ENCODE data around the gene MAGEA1.

MAGEA1 gene

GRCh38 chrX:153181822-153182221 lies 2.7 kb downstream of the MAGEA1 start:
- Histone ChIP-seq H3K9me3 (ENCODE audit: control insufficient read depth, insufficient read depth, low read depth, low read length) (no peaks in the 10 kb centered on the region), H3K36me3 (ENCODE audit: control insufficient read depth in 2 of 2, insufficient read depth in 1 of 2, low read length in 2 of 2) (no peaks in the 10 kb centered on the region), H3K27ac (ENCODE audit: extremely low read depth, low read depth, low read length) (no peak overlapping the region), H3K4me3 (ENCODE audit: low read depth, low read length) (no peak overlapping the region), H3K4me1 (ENCODE audit: control insufficient read depth, insufficient read depth, low read length) (no peaks in the 10 kb centered on the region)
- ChIA-PET POLR2A (no interaction called here), CTCF (no interaction called here)
- TF ChIP-seq ZNF621 (tag by site-specific recombination; IDR thresholded peaks at IDR 0.05) (no peak), MZF1 (tag by site-specific recombination; IDR thresholded peaks at IDR 0.05; ENCODE audit: borderline replicate concordance) (no peak), ZBTB6 (tag by site-specific recombination; IDR thresholded peaks at IDR 0.05) (no peak), ZBTB11 (tag by site-specific recombination; conservative IDR thresholded peaks at IDR 0.05; ENCODE audit: low read depth) (no peak), ZNF223 (tag by site-specific recombination; IDR thresholded peaks at IDR 0.05) (no peak), ZNF239 (tag by site-specific recombination; IDR thresholded peaks at IDR 0.05) (no peak), RBAK (tag by site-specific recombination; IDR thresholded peaks at IDR 0.05) (no peak)

- no peak overlapping the region for H3K27ac ChIP-seq (ENCODE audit: extremely low read depth, low read depth, low read length)
- ChIA-PET POLR2A (no interaction called here), CTCF (no interaction called here)
- H3K9me3 ChIP-seq (ENCODE audit: control insufficient read depth, insufficient read depth, low read depth, low read length), result no peaks in the 10 kb centered on the region
- no peaks in the 10 kb centered on the region for H3K4me1 ChIP-seq (ENCODE audit: control insufficient read depth, insufficient read depth, low read length)
- H3K36me3 ChIP-seq (ENCODE audit: control insufficient read depth in 2 of 2, insufficient read depth in 1 of 2, low read length in 2 of 2), result no peaks in the 10 kb centered on the region
- no peak overlapping the region for H3K4me3 ChIP-seq (ENCODE audit: low read depth, low read length)
- TF ChIP-seq OVOL3 (tag by site-specific recombination; IDR thresholded peaks at IDR 0.05) (no peak), ZNF677 (tag by site-specific recombination; IDR thresholded peaks at IDR 0.05) (no peak), ZNF747 (tag by site-specific recombination; IDR thresholded peaks at IDR 0.05) (no peak), BCL11A (tag by site-specific recombination; IDR thresholded peaks at IDR 0.05; ENCODE audit: low read depth) (no peak), INSM2 (tag by site-specific recombination; IDR thresholded peaks at IDR 0.05) (no peak), WT1 (tag by site-specific recombination; IDR thresholded peaks at IDR 0.05) (no peak), ATF2 (tag by site-specific recombination; IDR thresholded peaks at IDR 0.05; ENCODE audit: low read depth) (no peak)
Observed at GRCh38 chrX:153184787-153185186, 5.7 kb downstream of the MAGEA1 start.

- Histone ChIP-seq H3K36me3 (ENCODE audit: control insufficient read depth in 2 of 2, insufficient read depth in 1 of 2, low read length in 2 of 2) (no peaks in the 10 kb centered on the region), H3K4me3 (ENCODE audit: low read depth, low read length) (no peak overlapping the region), H3K9me3 (ENCODE audit: control insufficient read depth, insufficient read depth, low read depth, low read length) (no peaks in the 10 kb centered on the region), H3K4me1 (ENCODE audit: control insufficient read depth, insufficient read depth, low read length) (no peaks in the 10 kb centered on the region), H3K27ac (ENCODE audit: extremely low read depth, low read depth, low read length) (no peak overlapping the region)
- POLR2A ChIA-PET, result no interaction called here
- CTCF ChIA-PET, result no interaction called here
- TF ChIP-seq PATZ1 (tag by site-specific recombination; IDR thresholded peaks at IDR 0.05) (no peak), AEBP2 (tag by site-specific recombination; IDR thresholded peaks at IDR 0.05; ENCODE audit: borderline replicate concordance) (no peak), GFI1B (tag by site-specific recombination; IDR thresholded peaks at IDR 0.05) (no peak), HOXD13 (CRISPR knock-in tag; IDR thresholded peaks at IDR 0.05; ENCODE audit: borderline replicate concordance) (no peak)
Observed at GRCh38 chrX:153190381-153190780, 11.3 kb downstream of the MAGEA1 start.

Data from HEK293 (cell line).